Smooth muscle cell (in vitro differentiated cells): Measurements from ENCODE around the gene RPS6KA5. TPM values are rescaled to one million over a fixed set of nuclear protein-coding genes. Genes with fewer than 3 reads are reported as not detected.

Experiments used
- DNase-seq: peaks from one replicate; lab custom pipeline; 2025; ENCODE audit not compliant: unreplicated experiment; lab: John Stamatoyannopoulos, UW
- H2AFZ ChIP-seq: fragments of 200-600 bp; sonication (generic); 2 replicates; pipeline ENCODE4 v1.6.0; 2016; ENCODE audit warnings: antibody characterized with exemption, low read depth, mild to moderate bottlenecking
- H3F3A ChIP-seq: fragments of 200-600 bp; sonication (generic); 2 replicates; pipeline ENCODE4 v1.6.0; 2017; ENCODE audit warnings: antibody characterized with exemption, low read depth
- H3K27ac ChIP-seq: fragments of 200-600 bp; sonication (generic); 2 replicates; pipeline ENCODE4 v1.5.1; 2016; ENCODE audit warnings: low read depth, mild to moderate bottlenecking
- H3K27me3 ChIP-seq: fragments of 200-600 bp; sonication (generic); 2 replicates; pipeline ENCODE4 v1.6.1; 2016; ENCODE audit warnings: low read depth, mild to moderate bottlenecking
- H3K36me3 ChIP-seq: fragments of 200-600 bp; sonication (generic); 2 replicates; pipeline ENCODE4 v1.5.1; 2016; ENCODE audit warnings: low read depth
- H3K4me1 ChIP-seq: fragments of 200-600 bp; sonication (generic); 2 replicates; pipeline ENCODE4 v1.5.1; 2016; ENCODE audit warnings: low read depth
- H3K4me2 ChIP-seq: fragments of 200-600 bp; sonication (generic); 2 replicates; pipeline ENCODE4 v1.6.0; 2016; ENCODE audit warnings: mild to moderate bottlenecking
- H3K4me3 ChIP-seq: fragments of 200-600 bp; sonication (generic); 2 replicates; pipeline ENCODE4 v1.5.1; 2016; ENCODE audit warnings: mild to moderate bottlenecking
- H3K79me2 ChIP-seq: fragments of 200-600 bp; sonication (generic); 2 replicates; pipeline ENCODE4 v1.6.0; 2016; ENCODE audit warnings: low read depth, mild to moderate bottlenecking
- H3K9ac ChIP-seq: fragments of 200-600 bp; sonication (generic); 2 replicates; pipeline ENCODE4 v1.6.0; 2016; ENCODE audit warnings: low read depth
- H3K9me3 ChIP-seq: fragments of 200-600 bp; sonication (generic); replicated peaks from 2 replicates; pipeline ENCODE4 v1.5.1; 2016; ENCODE audit warnings: low read depth
- H4K20me1 ChIP-seq: fragments of 200-600 bp; sonication (generic); 2 replicates; pipeline ENCODE4 v1.6.0; 2016; ENCODE audit warnings: low read depth
- CTCF ChIP-seq: fragments of 200-600 bp; sonication (generic); IDR thresholded peaks from 2 replicates; pipeline ENCODE4 v1.5.1; 2017; ENCODE audit warnings: borderline replicate concordance, mild to moderate bottlenecking, antibody characterized with exemption; ENCODE audit not compliant: insufficient read depth, poor library complexity, severe bottlenecking
- WGBS: methylation state at CpG from one replicate; pipeline ENCODE4 v1.1.7; 2016; ENCODE audit warnings: low lambda C conversion rate; 5-methylcytosine and 5-hydroxymethylcytosine counted together
- polyA plus RNA-seq: library from polyadenylated mRNA; unstranded; fragments of >200 nt; fragmentation: Nextera tagmentation; extraction: Ambion mirVana; gene quantifications from 2 replicates; pipeline ENCODE4 v1.2.1, GENCODE V29; 2016
- total RNA-seq: library from RNA; depleted of rRNA; stranded (reverse); fragments of >200 nt; gene quantifications from 2 replicates; pipeline ENCODE4 v1.2.3, GENCODE V29; 2014

RPS6KA5 gene
- total and polyA plus RNA-seq, 2 experiments from 2014 or later: 1.0 to 1.5 TPM

GRCh38 chr14:90815822-90816662 lies 244.4 kb downstream of the RPS6KA5 start, which contains the start of gene TTC7B:
Gene TTC7B, minus strand, starts transcription at chr14:90816430. Its CDS starts 135 bp downstream, at chr14:90816295.
- TF ChIP-seq CTCF: peak; percentile 34
- Histone ChIP-seq H3K4me1 (peaks cover 5% of the 10 kb centered on the region), H3K36me3 (no peaks in the 10 kb centered on the region), H4K20me1 (peaks cover 19% of the 10 kb centered on the region), H3K79me2 (peaks cover 24% of the 10 kb centered on the region), H3K9me3 (no peaks in the 10 kb centered on the region), H3F3A (no peaks in the 10 kb centered on the region), H3K4me3 (peak within 1 kb of the TSS; percentile 73), H3K9ac (peak within 1 kb of the TSS; percentile 66), H2AFZ (peak within 1 kb of the TSS; percentile 75), H3K4me2 (peak within 1 kb of the TSS; percentile 99), H3K27me3 (no peaks in the 10 kb centered on the region), H3K27ac (no peak within 1 kb of the TSS)
- no peak for DNase-seq
- WGBS: 2% methylated on average over 36 of the region's 111 CpGs

- Histone ChIP-seq H3K27me3 (no peaks in the 10 kb centered on the region), H3K79me2 (peaks cover 30% of the 10 kb centered on the region), H2AFZ (peak overlapping the region; percentile 75), H3K4me2 (peak overlapping the region; percentile 99), H3F3A (no peaks in the 10 kb centered on the region), H3K36me3 (no peaks in the 10 kb centered on the region), H3K4me1 (peaks cover 5% of the 10 kb centered on the region), H3K27ac (no peak overlapping the region), H3K9me3 (no peaks in the 10 kb centered on the region), H3K4me3 (peak overlapping the region; percentile 73), H4K20me1 (peaks cover 24% of the 10 kb centered on the region), H3K9ac (peak overlapping the region; percentile 66)
- DNase-seq: no peak
- 51% methylated on average over 5 of the region's 5 CpGs for WGBS
- TF ChIP-seq CTCF: no peak
These were observed 244.9 kb downstream of the RPS6KA5 start for GRCh38 chr14:90815572-90815821.

- no peak for TF ChIP-seq CTCF
- Histone ChIP-seq H3K27me3 (no peaks in the 10 kb centered on the region), H3F3A (no peaks in the 10 kb centered on the region), H2AFZ (peak overlapping the region; percentile 75), H3K9ac (peak overlapping the region; percentile 66), H3K4me2 (peak overlapping the region; percentile 99), H3K27ac (no peak overlapping the region), H3K4me1 (peaks cover 5% of the 10 kb centered on the region), H4K20me1 (peaks cover 29% of the 10 kb centered on the region), H3K4me3 (peak overlapping the region; percentile 73), H3K36me3 (no peaks in the 10 kb centered on the region), H3K9me3 (no peaks in the 10 kb centered on the region), H3K79me2 (peaks cover 34% of the 10 kb centered on the region)
- no peak for DNase-seq
- WGBS: 82% methylated on average over 13 of the region's 13 CpGs
These were observed 245.5 kb downstream of the RPS6KA5 start for GRCh38 chr14:90814806-90815571.
